Panc1 (cell line): Measurements from ENCODE around the gene AFP. TPM values are rescaled to one million over a fixed set of nuclear protein-coding genes. Genes with fewer than 3 reads are reported as not detected.

Experiments
- ATAC-seq: fragments of 200-7000 bp; cut with Tn5 transposase; 2 replicates; pipeline ENCODE4 v1.9.1; 2020; ENCODE audit warnings: mild to moderate bottlenecking, moderate library complexity
- BruUV-seq: library from RNA; stranded (reverse); fragments of 400-500 nt; replicated peaks from 2 replicates; lab custom pipeline; 2021; lab: Mats Ljungman, UMichigan
- CTCF ChIA-PET: fragments of 300-600 bp; sonication (Branson Sonifier 250); formaldehyde crosslinking; loops from one replicate; lab custom pipeline; 2022; ENCODE audit warnings: antibody characterized with exemption; lab: Charles Lee
- POLR2A ChIA-PET: fragments of 300-600 bp; sonication (Branson Sonifier 250); formaldehyde crosslinking; loops from one replicate; lab custom pipeline; 2022; ENCODE audit warnings: antibody characterized with exemption; lab: Charles Lee
- DNase-seq: peaks from one replicate; pipeline ENCODE4 v3.0.0-alpha.2; 2010; ENCODE audit warnings: low read depth, low spot score
- H3K27ac ChIP-seq: 2 replicates; pipeline ENCODE4 v1.5.1; 2011; ENCODE audit warnings: mild to moderate bottlenecking, low read length, inconsistent platforms
- H3K27me3 ChIP-seq: fragments of 200-500 bp; sonication (Bioruptor generic); 2 replicates; pipeline ENCODE4 v1.6.0; 2014; ENCODE audit warnings: low read length, inconsistent platforms; ENCODE audit not compliant: control insufficient read depth, insufficient read depth
- H3K36me3 ChIP-seq: fragments of 200-500 bp; sonication (Bioruptor generic); 2 replicates; pipeline ENCODE4 v1.5.1; 2014; ENCODE audit warnings: inconsistent platforms, mild to moderate bottlenecking, low read length, moderate library complexity; ENCODE audit not compliant: control insufficient read depth, insufficient read depth
- H3K4me1 ChIP-seq: 2 replicates; pipeline ENCODE4 v1.5.1; 2011; ENCODE audit warnings: inconsistent platforms, mild to moderate bottlenecking, low read length, moderate library complexity; ENCODE audit not compliant: control insufficient read depth, insufficient read depth
- H3K4me3 ChIP-seq, 2 experiments: 2 replicates each; pipeline ENCODE4 v1.5.1; 2011 to 2012; ENCODE audit warnings: low read depth in 2 of 2, low read length in 2 of 2, mild to moderate bottlenecking in 2 of 2, inconsistent platforms in 1 of 2, moderate library complexity in 1 of 2
- H3K9me3 ChIP-seq: fragments of 200-500 bp; sonication (Bioruptor generic); 2 replicates; pipeline ENCODE4 v1.5.1; 2014; ENCODE audit warnings: low read depth, mild to moderate bottlenecking, inconsistent platforms, low read length, moderate library complexity; ENCODE audit not compliant: control insufficient read depth, insufficient read depth
- CTCF ChIP-seq: fragments of 450-650 bp; IDR thresholded peaks from 2 replicates; pipeline ENCODE4 v1.5.1; 2017; ENCODE audit warnings: mild to moderate bottlenecking
- POLR2AphosphoS5 ChIP-seq: IDR thresholded peaks from 2 replicates; pipeline ENCODE4 v1.6.1; 2012; ENCODE audit warnings: mild to moderate bottlenecking, low read depth, low read length, moderate library complexity
- REST ChIP-seq, 2 experiments: IDR thresholded peaks; 2 replicates each; pipeline ENCODE4 v1.6.1; 2011 to 2012; ENCODE audit warnings: low read depth in 2 of 2, control low read depth in 1 of 2, low read length in 1 of 2, mild to moderate bottlenecking in 1 of 2, moderate library complexity in 1 of 2; ENCODE audit not compliant: insufficient read depth in 1 of 2
- SIN3A ChIP-seq: IDR thresholded peaks from 2 replicates; pipeline ENCODE4 v1.6.1; 2012; ENCODE audit warnings: low read depth, mild to moderate bottlenecking, low read length, moderate library complexity, borderline replicate concordance; ENCODE audit not compliant: insufficient read depth
- TCF7L2 ChIP-seq: IDR thresholded peaks from 2 replicates; pipeline ENCODE4 v1.6.1; 2011; ENCODE audit warnings: mild to moderate bottlenecking, low read depth, low read length, inconsistent platforms
- in situ Hi-C: cut with HindIII; loops from 2 replicates; pipeline ENCODE4 v1.10.0; 2016; ENCODE audit warnings: low sequenced_read_pairs, low pct_unique_long_range_greater_than_20kb
- intact Hi-C: fragments of 100-400 bp; cut with micrococcal nuclease; formaldehyde crosslinking; loops from one replicate; pipeline ENCODE4 v1.10.0; 2022; ENCODE audit not compliant: unreplicated experiment
- total RNA-seq: library from RNA; stranded (reverse); gene quantifications from one replicate; pipeline ENCODE4 v1.2.1, GENCODE V29; 2021; ENCODE audit not compliant: unreplicated experiment

The AFP gene
- total RNA-seq, 1 experiment from 2014 or later, result 1.3 TPM

GRCh38 chr4:73448448-73449203 is 12.6 kb downstream of the AFP start:
- BruUV-seq, result no TSS peak
- H3K4me3 ChIP-seq, result no peak overlapping the region
- H3K9me3 ChIP-seq, result no peaks in the 10 kb centered on the region
- in situ Hi-C loops, result no loop called here
- intact Hi-C loops, result loop anchor here (10.0 kb wide), 1 partner anchor 134 kb away; no protein-coding TSS in a partner anchor
- POLR2A ChIA-PET, result interaction anchor here (0.6 kb wide), 1 partner anchor 190 kb away, joined by 4 read pairs; the partner anchor contains the start of gene ANKRD17
- no peaks in the 10 kb centered on the region for H3K36me3 ChIP-seq
- no peak for DNase-seq
- peaks cover 2% of the 10 kb centered on the region; the same call in 1 of the 2 replicates for H3K27me3 ChIP-seq
- H3K27ac ChIP-seq, result no peak overlapping the region
- no peak for ATAC-seq
- CTCF ChIA-PET, result interaction anchor here (0.7 kb wide), 1 partner anchor 288 kb away, joined by 3 read pairs; no protein-coding TSS in a partner anchor
- TF ChIP-seq POLR2AphosphoS5 (no peak), REST (IDR thresholded peaks at IDR 0.05; ENCODE audit: insufficient read depth in 1 of 2, low read depth in 2 of 2, low read length in 1 of 2) (no peak), SIN3A (no peak), TCF7L2 (no peak), CTCF (no peak)
- H3K4me1 ChIP-seq, result no peaks in the 10 kb centered on the region

- ChIA-PET POLR2A (no interaction called here), CTCF (no interaction called here)
- H3K27ac ChIP-seq, result no peak overlapping the region
- no peak for TF ChIP-seq POLR2AphosphoS5
- TF ChIP-seq TCF7L2, result no peak
- no peak for TF ChIP-seq CTCF
- no peak for TF ChIP-seq REST (IDR thresholded peaks at IDR 0.05; ENCODE audit: insufficient read depth in 1 of 2, low read depth in 2 of 2, low read length in 1 of 2)
- no peak for TF ChIP-seq SIN3A
- H3K9me3 ChIP-seq, result no peaks in the 10 kb centered on the region
- intact Hi-C loops (no loop called here), in situ Hi-C loops (no loop called here)
- no peak for ATAC-seq
- no peak overlapping the region for H3K4me3 ChIP-seq
- H3K36me3 ChIP-seq, result no peaks in the 10 kb centered on the region
- no TSS peak for BruUV-seq
- H3K27me3 ChIP-seq, result peaks cover 2% of the 10 kb centered on the region; the same call in 1 of the 2 replicates
- no peaks in the 10 kb centered on the region for H3K4me1 ChIP-seq
- no peak for DNase-seq
Observed at GRCh38 chr4:73450398-73451004, 14.5 kb downstream of the AFP start.
